ENCODE results near the gene ABCA4.
"Not testable (repeated sequence)": the region's sequence is repeated elsewhere in the genome, so short reads cannot be mapped to it uniquely, and the experiment has no call there.

ABCA4 gene

GRCh38 chr1:93961906-93962305, 159.0 kb downstream of the ABCA4 start:
- Histone ChIP-seq H3K27ac (no peak overlapping the region), H3K9ac (ENCODE audit: insufficient read length) (no peak overlapping the region), H3K9me3 (ENCODE audit: low read depth, low read length) (no peaks in the 10 kb centered on the region), H3K36me3 (ENCODE audit: insufficient read depth, low read length) (no peaks in the 10 kb centered on the region), H3K4me3 (no peak overlapping the region)
- DNase-seq (ENCODE audit: low read depth, low spot score) = no peak
- TF ChIP-seq POLR2AphosphoS5 (IDR thresholded peaks at IDR 0.05; ENCODE audit: borderline replicate concordance, low read depth, low read length) = no peak
- no peak for TF ChIP-seq EZH2 (IDR thresholded peaks at IDR 0.05)
- no peak for TF ChIP-seq FOXP2 (optimal IDR thresholded peaks at IDR 0.05; ENCODE audit: control extremely low read depth, extremely low read length, insufficient read depth)

GRCh38 chr1:93961443-93961842, 159.5 kb downstream of the ABCA4 start:
- H3K9me3 ChIP-seq (ENCODE audit: low read depth, low read length) = no peaks in the 10 kb centered on the region
- H3K36me3 ChIP-seq (ENCODE audit: insufficient read depth, low read length) = no peaks in the 10 kb centered on the region
- H3K27ac ChIP-seq = no peak overlapping the region
- DNase-seq (ENCODE audit: low read depth, low spot score) = no peak
- H3K4me3 ChIP-seq = no peak overlapping the region
- TF ChIP-seq EZH2 (IDR thresholded peaks at IDR 0.05) (no peak), FOXP2 (optimal IDR thresholded peaks at IDR 0.05; ENCODE audit: control extremely low read depth, extremely low read length, insufficient read depth) (no peak), POLR2AphosphoS5 (IDR thresholded peaks at IDR 0.05; ENCODE audit: borderline replicate concordance, low read depth, low read length) (no peak)
- no peak overlapping the region for H3K9ac ChIP-seq (ENCODE audit: insufficient read length)

GRCh38 chr1:93960641-93961147, 160.3 kb downstream of the ABCA4 start:
- H3K9ac ChIP-seq (ENCODE audit: insufficient read length) = no peak overlapping the region
- no peak for DNase-seq (ENCODE audit: low read depth, low spot score)
- H3K9me3 ChIP-seq (ENCODE audit: low read depth, low read length) = no peaks in the 10 kb centered on the region
- no peak for TF ChIP-seq POLR2AphosphoS5 (IDR thresholded peaks at IDR 0.05; ENCODE audit: borderline replicate concordance, low read depth, low read length)
- no peak for TF ChIP-seq EZH2 (IDR thresholded peaks at IDR 0.05)
- no peak for TF ChIP-seq FOXP2 (optimal IDR thresholded peaks at IDR 0.05; ENCODE audit: control extremely low read depth, extremely low read length, insufficient read depth)
- H3K36me3 ChIP-seq (ENCODE audit: insufficient read depth, low read length) = no peaks in the 10 kb centered on the region
- H3K27ac ChIP-seq = no peak overlapping the region
- H3K4me3 ChIP-seq = no peak overlapping the region

- H3K4me3 ChIP-seq = no peak overlapping the region
- H3K36me3 ChIP-seq (ENCODE audit: insufficient read depth, low read length) = no peaks in the 10 kb centered on the region
- no peak for TF ChIP-seq POLR2AphosphoS5 (IDR thresholded peaks at IDR 0.05; ENCODE audit: borderline replicate concordance, low read depth, low read length)
- no peak for TF ChIP-seq EZH2 (IDR thresholded peaks at IDR 0.05)
- TF ChIP-seq FOXP2 (optimal IDR thresholded peaks at IDR 0.05; ENCODE audit: control extremely low read depth, extremely low read length, insufficient read depth) = no peak
- no peak overlapping the region for H3K27ac ChIP-seq
- no peaks in the 10 kb centered on the region for H3K9me3 ChIP-seq (ENCODE audit: low read depth, low read length)
- no peak overlapping the region for H3K9ac ChIP-seq (ENCODE audit: insufficient read length)
- no peak for DNase-seq (ENCODE audit: low read depth, low spot score)
These were observed 161.5 kb downstream of the ABCA4 start for GRCh38 chr1:93959413-93959812.

- TF ChIP-seq POLR2AphosphoS5 (IDR thresholded peaks at IDR 0.05; ENCODE audit: borderline replicate concordance, low read depth, low read length) = no peak
- no peak for TF ChIP-seq FOXP2 (optimal IDR thresholded peaks at IDR 0.05; ENCODE audit: control extremely low read depth, extremely low read length, insufficient read depth)
- no peak for TF ChIP-seq EZH2 (IDR thresholded peaks at IDR 0.05)
- DNase-seq (ENCODE audit: low read depth, low spot score) = no peak
- Histone ChIP-seq H3K36me3 (ENCODE audit: insufficient read depth, low read length) (no peaks in the 10 kb centered on the region), H3K9ac (ENCODE audit: insufficient read length) (no peak overlapping the region), H3K4me3 (no peak overlapping the region), H3K27ac (no peak overlapping the region), H3K9me3 (ENCODE audit: low read depth, low read length) (no peaks in the 10 kb centered on the region)
These were observed 162.2 kb downstream of the ABCA4 start for GRCh38 chr1:93958726-93959100.

- DNase-seq (ENCODE audit: low read depth, low spot score) = no peak
- Histone ChIP-seq H3K9me3 (ENCODE audit: low read depth, low read length) (no peaks in the 10 kb centered on the region), H3K4me3 (no peak overlapping the region), H3K9ac (ENCODE audit: insufficient read length) (no peak overlapping the region), H3K36me3 (ENCODE audit: insufficient read depth, low read length) (no peaks in the 10 kb centered on the region), H3K27ac (no peak overlapping the region)
- TF ChIP-seq POLR2AphosphoS5 (IDR thresholded peaks at IDR 0.05; ENCODE audit: borderline replicate concordance, low read depth, low read length) = no peak
- TF ChIP-seq FOXP2 (optimal IDR thresholded peaks at IDR 0.05; ENCODE audit: control extremely low read depth, extremely low read length, insufficient read depth) = no peak
- no peak for TF ChIP-seq EZH2 (IDR thresholded peaks at IDR 0.05)
These were observed 162.8 kb downstream of the ABCA4 start for GRCh38 chr1:93958032-93958725.

GRCh38 chr1:93955765-93956164, 165.2 kb downstream of the ABCA4 start:
- no peaks in the 10 kb centered on the region for H3K36me3 ChIP-seq (ENCODE audit: insufficient read depth, low read length)
- no peak overlapping the region for H3K27ac ChIP-seq
- no peak overlapping the region for H3K4me3 ChIP-seq
- DNase-seq (ENCODE audit: low read depth, low spot score) = no peak
- TF ChIP-seq EZH2 (IDR thresholded peaks at IDR 0.05) (no peak), POLR2AphosphoS5 (IDR thresholded peaks at IDR 0.05; ENCODE audit: borderline replicate concordance, low read depth, low read length) (no peak), FOXP2 (optimal IDR thresholded peaks at IDR 0.05; ENCODE audit: control extremely low read depth, extremely low read length, insufficient read depth) (no peak)
- H3K9ac ChIP-seq (ENCODE audit: insufficient read length) = no peak overlapping the region
- H3K9me3 ChIP-seq (ENCODE audit: low read depth, low read length) = no peaks in the 10 kb centered on the region

- not testable (repeated sequence) for H3K9me3 ChIP-seq (ENCODE audit: low read depth, low read length); DNase-seq (ENCODE audit: low read depth, low spot score); H3K9ac ChIP-seq (ENCODE audit: insufficient read length); H3K36me3 ChIP-seq (ENCODE audit: insufficient read depth, low read length); H3K27ac ChIP-seq; H3K4me3 ChIP-seq
These were observed 173.8 kb downstream of the ABCA4 start for GRCh38 chr1:93947002-93947686.

Measured in SK-N-MC (cell line).